Choroid plexus epithelial cell (primary cell): ENCODE results near the gene BTC.

Experiments
- DNase-seq: peaks from one replicate; pipeline ENCODE4 v3.0.0-alpha.2; 2010; ENCODE audit warnings: low read depth
- H3K4me3 ChIP-seq: 2 replicates; pipeline ENCODE4 v1.5.1; 2011; ENCODE audit warnings: low read depth, mild to moderate bottlenecking, control low read depth, low read length, moderate library complexity
- TF ChIP-seq, protein P1 (sequence below): conservative IDR thresholded peaks from 2 replicates; pipeline ENCODE4 v1.5.1; 2011; ENCODE audit warnings: low read depth, mild to moderate bottlenecking, control low read depth, inconsistent platforms, low read length, moderate library complexity

BTC gene

DNA sequence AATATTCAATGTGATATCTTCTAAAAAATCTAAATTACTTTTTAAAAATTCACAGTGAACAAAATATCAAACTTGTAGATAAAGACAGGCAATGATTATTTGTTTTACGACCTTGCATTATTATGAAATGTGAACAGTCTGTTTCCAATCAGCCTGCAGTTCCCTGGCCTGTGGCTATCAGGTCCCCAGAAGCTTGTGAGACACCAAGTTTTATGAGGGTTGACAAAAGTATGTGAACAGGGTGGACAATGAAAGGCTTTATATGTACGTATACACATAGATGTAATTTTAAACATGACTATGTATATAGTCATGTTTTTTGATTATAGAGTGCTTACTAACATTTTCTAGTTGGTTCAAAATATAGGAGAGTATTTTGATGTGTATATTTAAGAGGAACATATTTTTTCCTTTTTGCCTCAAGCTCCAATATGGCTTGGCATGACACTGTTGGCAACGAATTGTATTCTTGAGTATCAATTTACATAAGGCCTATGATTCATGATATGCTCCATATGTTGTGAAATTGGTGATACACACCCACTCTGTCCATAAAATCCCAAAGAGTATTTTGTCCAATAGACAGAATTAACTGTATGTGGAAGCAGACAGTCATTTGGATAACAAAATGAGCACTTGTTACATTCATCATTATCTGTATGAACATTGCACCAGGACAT, 55.7 kb downstream of the BTC start:
- TF ChIP-seq, protein P1, sequence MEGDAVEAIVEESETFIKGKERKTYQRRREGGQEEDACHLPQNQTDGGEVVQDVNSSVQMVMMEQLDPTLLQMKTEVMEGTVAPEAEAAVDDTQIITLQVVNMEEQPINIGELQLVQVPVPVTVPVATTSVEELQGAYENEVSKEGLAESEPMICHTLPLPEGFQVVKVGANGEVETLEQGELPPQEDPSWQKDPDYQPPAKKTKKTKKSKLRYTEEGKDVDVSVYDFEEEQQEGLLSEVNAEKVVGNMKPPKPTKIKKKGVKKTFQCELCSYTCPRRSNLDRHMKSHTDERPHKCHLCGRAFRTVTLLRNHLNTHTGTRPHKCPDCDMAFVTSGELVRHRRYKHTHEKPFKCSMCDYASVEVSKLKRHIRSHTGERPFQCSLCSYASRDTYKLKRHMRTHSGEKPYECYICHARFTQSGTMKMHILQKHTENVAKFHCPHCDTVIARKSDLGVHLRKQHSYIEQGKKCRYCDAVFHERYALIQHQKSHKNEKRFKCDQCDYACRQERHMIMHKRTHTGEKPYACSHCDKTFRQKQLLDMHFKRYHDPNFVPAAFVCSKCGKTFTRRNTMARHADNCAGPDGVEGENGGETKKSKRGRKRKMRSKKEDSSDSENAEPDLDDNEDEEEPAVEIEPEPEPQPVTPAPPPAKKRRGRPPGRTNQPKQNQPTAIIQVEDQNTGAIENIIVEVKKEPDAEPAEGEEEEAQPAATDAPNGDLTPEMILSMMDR, result no peak
- H3K4me3 ChIP-seq, result no peak overlapping the region
- DNase-seq, result no peak

DNA sequence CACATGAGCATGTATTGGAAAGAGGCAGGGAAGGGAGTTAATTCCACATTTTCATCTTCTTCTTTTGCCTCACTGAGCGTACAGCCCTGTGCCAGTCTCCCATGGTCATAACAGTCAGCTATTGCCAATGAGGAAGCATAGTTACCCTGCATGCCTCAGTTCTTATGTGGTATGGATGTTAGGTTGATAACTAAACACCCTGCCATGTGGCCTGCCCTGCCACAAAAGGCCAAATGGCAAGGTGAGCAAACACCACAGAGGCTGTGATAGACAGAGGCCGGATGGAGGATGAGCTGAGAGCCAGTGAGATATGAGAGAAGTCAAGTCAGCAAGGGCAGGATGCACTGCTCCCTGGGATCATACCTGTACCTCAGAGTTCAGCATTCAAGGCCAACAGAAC, 59.3 kb downstream of the BTC start:
- DNase-seq, result no peak
- TF ChIP-seq, protein P1, result no peak
- no peak overlapping the region for H3K4me3 ChIP-seq

- H3K4me3 ChIP-seq, result no peak overlapping the region
- TF ChIP-seq, protein P1, result no peak
- no peak for DNase-seq
Measured at GRCh38 chr4:74733756-74734155, 60.6 kb downstream of the BTC start.

- TF ChIP-seq, protein P1, result no peak
- H3K4me3 ChIP-seq, result no peak overlapping the region
- no peak for DNase-seq
Measured at GRCh38 chr4:74724979-74725378, 69.3 kb downstream of the BTC start.

GRCh38 chr4:74716436-74716765, 77.9 kb downstream of the BTC start:
- TF ChIP-seq, protein P1, result no peak
- H3K4me3 ChIP-seq, result no peak overlapping the region
- no peak for DNase-seq

DNA sequence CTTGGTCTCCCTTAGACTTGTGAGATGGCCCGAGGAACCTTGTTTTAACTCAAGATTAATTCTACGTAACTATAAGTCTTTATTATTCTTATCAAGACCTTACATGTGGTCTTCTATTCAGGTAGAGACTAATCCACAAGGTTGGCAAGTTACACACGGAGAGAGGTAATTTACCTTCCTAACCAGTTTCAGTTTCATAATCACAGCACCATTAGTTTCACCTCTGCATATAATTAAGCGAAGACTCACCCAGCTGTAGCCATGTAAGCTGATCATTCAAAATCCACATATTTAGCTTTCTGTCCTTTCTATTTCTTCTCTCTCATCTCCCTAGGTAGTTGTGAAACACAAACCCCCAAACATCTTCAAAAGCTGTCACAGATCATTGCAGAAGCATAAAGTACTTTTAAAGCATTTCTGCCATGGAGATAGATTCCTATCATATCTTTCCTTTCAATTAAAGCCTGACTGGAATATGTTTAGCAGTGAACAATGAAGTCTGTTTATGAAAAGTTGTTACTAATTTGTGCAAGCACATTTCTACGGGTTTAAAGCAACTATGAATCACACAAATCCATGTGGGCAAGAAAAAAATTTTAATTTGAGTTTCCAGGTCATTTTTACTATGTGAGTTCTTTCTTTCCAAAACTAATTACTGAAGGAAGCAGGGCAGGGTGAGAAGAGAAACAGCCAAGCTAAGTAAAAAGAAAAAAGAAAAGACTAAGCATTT, 78.5 kb downstream of the BTC start:
- TF ChIP-seq, protein P1, result no peak
- no peak overlapping the region for H3K4me3 ChIP-seq
- DNase-seq, result no peak
